WI38 (cell line): ENCODE measurements around the gene LIMS2.

Source experiments
- H3K4me3 ChIP-seq: 2 replicates; pipeline ENCODE4 v1.5.1; 2011; ENCODE audit warnings: low read depth, mild to moderate bottlenecking, control low read depth, low read length
- TF ChIP-seq, protein P1 (sequence below): IDR thresholded peaks from 2 replicates; pipeline ENCODE4 v1.5.1; 2012; ENCODE audit warnings: low read depth, mild to moderate bottlenecking, control low read depth, low read length

The LIMS2 gene

DNA sequence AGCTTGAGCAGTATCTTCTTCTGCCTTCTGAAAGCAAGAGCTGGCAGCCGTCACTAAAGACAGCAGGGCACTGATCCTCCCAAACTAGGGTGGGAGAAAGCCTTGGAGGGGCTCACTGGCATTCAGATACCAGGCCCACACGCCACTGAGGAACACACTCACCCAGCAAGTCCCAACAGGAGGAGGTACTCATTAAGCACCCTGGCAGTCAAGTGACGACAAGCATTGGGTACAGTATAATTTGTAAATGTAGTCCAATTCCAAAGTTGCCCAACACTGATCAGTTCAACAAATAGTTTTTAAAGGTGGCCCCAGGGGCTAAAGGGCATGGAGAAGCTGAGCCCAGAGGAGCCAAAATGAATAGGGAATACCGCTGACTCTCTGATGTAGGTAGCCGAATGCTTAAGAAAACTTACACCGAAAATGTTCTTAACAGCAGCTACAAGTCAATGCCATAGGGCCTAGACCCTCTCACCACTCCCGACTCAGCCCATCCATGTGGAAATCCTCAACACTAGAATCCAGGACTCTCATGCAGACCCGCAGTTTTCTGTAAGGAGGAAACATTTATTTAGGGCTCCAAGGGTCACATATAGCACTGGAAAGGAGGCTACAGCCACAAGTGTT lies 9.9 kb downstream of the LIMS2 start:
- TF ChIP-seq, protein P1, sequence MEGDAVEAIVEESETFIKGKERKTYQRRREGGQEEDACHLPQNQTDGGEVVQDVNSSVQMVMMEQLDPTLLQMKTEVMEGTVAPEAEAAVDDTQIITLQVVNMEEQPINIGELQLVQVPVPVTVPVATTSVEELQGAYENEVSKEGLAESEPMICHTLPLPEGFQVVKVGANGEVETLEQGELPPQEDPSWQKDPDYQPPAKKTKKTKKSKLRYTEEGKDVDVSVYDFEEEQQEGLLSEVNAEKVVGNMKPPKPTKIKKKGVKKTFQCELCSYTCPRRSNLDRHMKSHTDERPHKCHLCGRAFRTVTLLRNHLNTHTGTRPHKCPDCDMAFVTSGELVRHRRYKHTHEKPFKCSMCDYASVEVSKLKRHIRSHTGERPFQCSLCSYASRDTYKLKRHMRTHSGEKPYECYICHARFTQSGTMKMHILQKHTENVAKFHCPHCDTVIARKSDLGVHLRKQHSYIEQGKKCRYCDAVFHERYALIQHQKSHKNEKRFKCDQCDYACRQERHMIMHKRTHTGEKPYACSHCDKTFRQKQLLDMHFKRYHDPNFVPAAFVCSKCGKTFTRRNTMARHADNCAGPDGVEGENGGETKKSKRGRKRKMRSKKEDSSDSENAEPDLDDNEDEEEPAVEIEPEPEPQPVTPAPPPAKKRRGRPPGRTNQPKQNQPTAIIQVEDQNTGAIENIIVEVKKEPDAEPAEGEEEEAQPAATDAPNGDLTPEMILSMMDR, result no peak
- no peak overlapping the region for H3K4me3 ChIP-seq

DNA sequence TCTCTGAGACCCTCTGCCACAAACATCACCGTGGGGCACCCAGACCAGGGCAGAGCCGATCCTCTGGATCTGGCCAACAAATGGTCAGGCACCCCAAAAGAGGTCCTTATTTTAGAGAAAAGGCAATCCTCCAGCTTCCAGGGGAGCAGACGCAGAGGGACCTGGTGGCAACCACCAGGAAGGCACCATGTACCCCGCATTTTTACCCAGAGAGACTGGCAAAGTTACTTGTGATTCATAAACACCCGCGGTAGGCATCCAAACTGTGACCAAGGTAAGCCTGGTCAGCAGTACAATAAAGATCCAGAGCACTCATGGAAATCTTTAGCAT lies 10.5 kb downstream of the LIMS2 start:
- H3K4me3 ChIP-seq, result no peak overlapping the region

DNA sequence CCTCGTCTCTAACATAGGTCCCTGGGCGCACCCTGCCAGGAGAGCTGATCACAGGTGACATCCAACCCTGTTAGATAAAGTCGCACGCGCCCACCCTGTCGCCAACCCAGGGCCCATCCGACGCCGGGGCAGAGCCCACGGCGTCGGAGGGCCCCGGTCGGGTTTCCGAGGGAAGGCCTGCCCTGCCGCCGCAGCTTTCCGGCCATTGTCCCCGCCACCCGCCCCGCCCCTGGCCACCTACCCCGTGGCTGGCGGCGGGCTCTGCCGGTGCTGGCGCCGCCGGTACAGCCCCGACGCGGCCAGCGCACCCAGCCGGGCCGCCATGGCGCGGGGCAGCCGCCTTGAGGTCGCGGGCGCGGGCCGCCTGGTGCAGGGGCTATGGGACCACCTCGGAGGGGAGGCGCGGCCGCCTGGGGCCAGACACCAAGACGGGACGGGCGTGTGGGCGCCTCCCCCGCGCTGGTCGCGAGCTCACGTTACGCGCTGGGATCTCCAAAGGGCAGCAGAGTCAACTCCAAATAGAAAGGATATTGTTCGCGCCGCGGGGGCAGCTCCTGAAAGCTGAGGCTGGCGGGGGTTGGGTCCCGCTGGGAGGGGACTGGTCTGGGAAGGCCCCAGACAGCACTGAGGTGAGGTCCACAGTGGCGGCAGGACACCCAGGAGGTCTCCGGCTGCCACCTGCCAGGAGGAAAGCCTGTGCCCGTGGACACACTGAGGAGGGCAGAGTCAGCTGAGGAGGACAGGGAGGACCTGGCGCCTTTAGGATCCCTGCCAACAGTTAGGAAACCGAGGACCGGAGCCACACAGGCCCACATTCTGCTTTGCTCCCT lies 11.1 kb downstream of the LIMS2 start:
- no peak overlapping the region for H3K4me3 ChIP-seq
- TF ChIP-seq, protein P1, result no peak

More for the DNA sequence above, 10.5 kb downstream of the LIMS2 start:
- TF ChIP-seq, protein P1, result no peak

DNA sequence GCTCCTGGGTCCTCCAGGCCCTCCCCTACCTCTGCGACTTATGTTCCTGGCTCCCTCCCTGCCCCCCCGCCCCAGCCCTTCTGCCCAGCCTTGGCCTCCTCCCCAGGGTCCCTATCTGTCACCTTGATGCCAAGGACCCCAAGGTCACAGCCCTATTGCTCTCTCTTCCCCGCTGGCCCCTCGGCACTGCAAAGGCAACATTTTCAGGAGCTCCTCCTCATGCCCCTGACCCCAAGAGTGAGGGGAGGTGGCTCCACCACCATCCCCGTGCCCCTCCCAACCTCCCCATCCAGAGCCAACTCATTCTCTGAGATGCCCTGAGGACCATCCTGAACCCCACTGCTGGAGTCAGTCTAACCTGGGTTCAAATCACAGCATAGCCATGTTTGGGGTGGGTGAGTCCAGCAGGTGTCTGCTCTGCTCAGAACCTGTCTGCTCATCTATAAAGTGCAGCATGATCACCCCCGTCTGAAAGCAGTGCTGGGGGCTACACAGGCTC lies 11.7 kb downstream of the LIMS2 start:
- H3K4me3 ChIP-seq, result no peak overlapping the region

DNA sequence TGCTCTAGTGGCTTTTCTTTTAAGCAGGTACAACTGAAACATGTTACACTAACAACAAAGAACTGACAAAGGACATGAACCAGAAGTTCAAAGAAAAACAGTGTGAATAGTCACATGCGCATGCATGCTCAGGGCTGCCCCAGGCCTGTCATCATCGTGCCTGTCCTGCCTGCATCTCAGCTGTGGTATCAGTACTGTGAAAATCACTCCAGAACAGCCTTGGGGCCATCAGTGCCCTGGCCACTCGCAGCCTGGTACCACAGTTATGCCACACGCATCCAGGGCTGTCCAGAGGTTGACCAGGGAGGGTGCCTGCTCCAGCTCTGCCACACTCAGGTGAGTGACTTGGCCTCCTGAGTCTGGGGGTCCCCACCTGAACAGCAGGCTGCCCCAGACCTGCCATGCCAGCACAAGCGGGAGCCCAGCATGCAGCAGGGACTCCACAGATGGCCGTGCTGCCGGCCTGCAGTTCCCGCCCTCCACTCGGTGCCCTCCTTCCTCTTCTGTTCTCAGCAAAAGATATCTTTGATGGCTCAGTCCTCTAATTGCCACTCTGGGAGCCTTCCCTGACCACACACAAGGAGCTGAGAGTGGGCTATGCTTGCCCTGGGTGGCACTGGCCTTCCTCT lies 12.3 kb downstream of the LIMS2 start:
- TF ChIP-seq, protein P1, result no peak
- no peak overlapping the region for H3K4me3 ChIP-seq

More for the DNA sequence above, 11.7 kb downstream of the LIMS2 start:
- TF ChIP-seq, protein P1, result no peak

DNA sequence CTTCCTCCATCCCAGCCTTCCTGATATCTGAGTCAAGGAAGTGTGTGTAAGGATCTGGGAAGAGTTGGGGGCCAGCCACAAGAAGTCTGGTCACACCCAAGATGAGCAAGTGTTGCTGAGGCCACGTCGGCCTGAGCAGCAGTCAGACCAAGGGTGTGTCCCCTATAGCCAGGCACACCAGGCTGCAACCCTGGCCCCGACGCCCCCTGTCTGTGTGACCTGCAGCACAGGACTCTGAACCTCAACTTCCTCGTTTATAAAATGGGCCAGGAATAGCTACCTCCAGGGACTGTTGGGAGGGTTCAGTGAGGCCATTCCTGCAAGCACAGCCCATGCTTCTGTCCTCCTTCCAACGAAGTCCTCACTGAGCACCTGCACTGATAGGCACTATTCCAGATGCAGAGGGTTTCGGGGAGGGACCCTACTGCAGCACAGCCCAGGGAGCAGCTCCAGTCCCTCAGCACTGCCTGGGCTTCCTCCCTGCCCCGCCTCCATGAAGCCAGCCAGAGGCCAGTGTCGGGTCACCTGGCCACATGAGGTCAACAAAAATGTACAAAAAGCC lies 13.3 kb downstream of the LIMS2 start:
- TF ChIP-seq, protein P1, result no peak
- no peak overlapping the region for H3K4me3 ChIP-seq
